ENCODE measurements around the gene INSRR. TPM values are rescaled to one million over a fixed set of nuclear protein-coding genes. Genes with fewer than 3 reads are reported as not detected.

INSRR gene
- total and polyA plus RNA-seq, 9 of the 15 experiments (the other 6 are each of a cell fraction or from before 2014, with no cell fraction given), result 0.03 to 0.18 (median 0.06) TPM; not detected in 3

DNA sequence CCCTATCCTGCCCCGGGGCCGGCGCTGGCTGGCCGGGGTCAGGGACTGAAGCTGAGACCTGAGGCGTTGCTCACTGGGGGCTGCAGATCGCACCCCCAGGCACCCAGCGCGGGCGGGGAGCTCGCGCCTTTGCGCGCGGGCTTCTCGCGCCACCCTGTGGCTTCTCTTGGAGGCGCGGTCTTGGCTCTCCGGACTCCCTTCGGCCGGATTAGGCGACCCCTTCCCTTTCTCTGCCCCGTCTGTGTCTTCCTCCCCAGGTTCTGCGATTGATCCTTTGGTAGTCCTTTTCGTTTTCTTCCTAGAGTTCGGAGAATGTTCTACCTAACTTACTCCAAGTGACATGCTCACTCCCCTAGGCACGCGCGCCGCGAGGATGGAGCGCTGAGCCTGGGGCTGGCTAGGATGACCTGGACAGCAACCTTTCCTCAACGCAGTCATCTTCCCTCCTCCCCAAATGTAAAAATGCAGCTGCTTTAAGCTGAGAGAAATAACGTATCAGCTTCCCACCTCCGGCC lies 1.3 kb upstream of the INSRR start (continued):
- TF ChIP-seq MEF2A (IDR thresholded peaks at IDR 0.05; ENCODE audit: control insufficient read depth, low read depth, low read length) (no peak), PHF8 (IDR thresholded peaks at IDR 0.05; ENCODE audit: borderline replicate concordance, low read length) (no peak), MEIS2 (IDR thresholded peaks at IDR 0.05; ENCODE audit: partially characterized antibody) (no peak), SETDB1 (IDR thresholded peaks at IDR 0.05; ENCODE audit: low read length) (no peak), ZNF780A (CRISPR knock-in tag; IDR thresholded peaks at IDR 0.05) (no peak), RBM34 (IDR thresholded peaks at IDR 0.05; ENCODE audit: borderline replicate concordance, insufficient read depth, low read length) (no peak), RUNX1 (IDR thresholded peaks at IDR 0.05; ENCODE audit: low read depth) (no peak), POLR2A (conservative IDR thresholded peaks at IDR 0.05) (no peak), POLR2G (IDR thresholded peaks at IDR 0.05; ENCODE audit: low read depth, low read length) (no peak; the same call in 1 of the 2 replicates), KLF16 (IDR thresholded peaks at IDR 0.05) (no peak; the same call in 1 of the 2 replicates), NR2C2 (CRISPR knock-in tag; IDR thresholded peaks at IDR 0.05) (no peak), NR2C2 (tag; IDR thresholded peaks at IDR 0.05) (no peak; the same call in 1 of the 2 replicates), TARDBP (IDR thresholded peaks at IDR 0.05) (no peak), KDM1A (IDR thresholded peaks at IDR 0.05) (no peak; a peak in 1 of 4 replicates), THRAP3 (IDR thresholded peaks at IDR 0.05; ENCODE audit: borderline replicate concordance) (no peak), ZNF830 (CRISPR knock-in tag; IDR thresholded peaks at IDR 0.05) (no peak), PPARD (CRISPR knock-in tag; IDR thresholded peaks at IDR 0.05) (no peak), HOXB6 (CRISPR knock-in tag; IDR thresholded peaks at IDR 0.05; ENCODE audit: borderline replicate concordance) (no peak), SUPT5H (IDR thresholded peaks at IDR 0.05) (no peak), TAF9B (IDR thresholded peaks at IDR 0.05; ENCODE audit: partially characterized antibody) (no peak), ZNF253 (CRISPR knock-in tag; conservative IDR thresholded peaks at IDR 0.05) (no peak), HNRNPL (IDR thresholded peaks at IDR 0.05; ENCODE audit: low read depth, low read length) (no peak)
- TF ChIP-seq, protein P1, sequence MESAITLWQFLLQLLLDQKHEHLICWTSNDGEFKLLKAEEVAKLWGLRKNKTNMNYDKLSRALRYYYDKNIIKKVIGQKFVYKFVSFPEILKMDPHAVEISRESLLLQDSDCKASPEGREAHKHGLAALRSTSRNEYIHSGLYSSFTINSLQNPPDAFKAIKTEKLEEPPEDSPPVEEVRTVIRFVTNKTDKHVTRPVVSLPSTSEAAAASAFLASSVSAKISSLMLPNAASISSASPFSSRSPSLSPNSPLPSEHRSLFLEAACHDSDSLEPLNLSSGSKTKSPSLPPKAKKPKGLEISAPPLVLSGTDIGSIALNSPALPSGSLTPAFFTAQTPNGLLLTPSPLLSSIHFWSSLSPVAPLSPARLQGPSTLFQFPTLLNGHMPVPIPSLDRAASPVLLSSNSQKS (CRISPR knock-in tag; IDR thresholded peaks at IDR 0.05), result no peak
- TF ChIP-seq, protein P2, sequence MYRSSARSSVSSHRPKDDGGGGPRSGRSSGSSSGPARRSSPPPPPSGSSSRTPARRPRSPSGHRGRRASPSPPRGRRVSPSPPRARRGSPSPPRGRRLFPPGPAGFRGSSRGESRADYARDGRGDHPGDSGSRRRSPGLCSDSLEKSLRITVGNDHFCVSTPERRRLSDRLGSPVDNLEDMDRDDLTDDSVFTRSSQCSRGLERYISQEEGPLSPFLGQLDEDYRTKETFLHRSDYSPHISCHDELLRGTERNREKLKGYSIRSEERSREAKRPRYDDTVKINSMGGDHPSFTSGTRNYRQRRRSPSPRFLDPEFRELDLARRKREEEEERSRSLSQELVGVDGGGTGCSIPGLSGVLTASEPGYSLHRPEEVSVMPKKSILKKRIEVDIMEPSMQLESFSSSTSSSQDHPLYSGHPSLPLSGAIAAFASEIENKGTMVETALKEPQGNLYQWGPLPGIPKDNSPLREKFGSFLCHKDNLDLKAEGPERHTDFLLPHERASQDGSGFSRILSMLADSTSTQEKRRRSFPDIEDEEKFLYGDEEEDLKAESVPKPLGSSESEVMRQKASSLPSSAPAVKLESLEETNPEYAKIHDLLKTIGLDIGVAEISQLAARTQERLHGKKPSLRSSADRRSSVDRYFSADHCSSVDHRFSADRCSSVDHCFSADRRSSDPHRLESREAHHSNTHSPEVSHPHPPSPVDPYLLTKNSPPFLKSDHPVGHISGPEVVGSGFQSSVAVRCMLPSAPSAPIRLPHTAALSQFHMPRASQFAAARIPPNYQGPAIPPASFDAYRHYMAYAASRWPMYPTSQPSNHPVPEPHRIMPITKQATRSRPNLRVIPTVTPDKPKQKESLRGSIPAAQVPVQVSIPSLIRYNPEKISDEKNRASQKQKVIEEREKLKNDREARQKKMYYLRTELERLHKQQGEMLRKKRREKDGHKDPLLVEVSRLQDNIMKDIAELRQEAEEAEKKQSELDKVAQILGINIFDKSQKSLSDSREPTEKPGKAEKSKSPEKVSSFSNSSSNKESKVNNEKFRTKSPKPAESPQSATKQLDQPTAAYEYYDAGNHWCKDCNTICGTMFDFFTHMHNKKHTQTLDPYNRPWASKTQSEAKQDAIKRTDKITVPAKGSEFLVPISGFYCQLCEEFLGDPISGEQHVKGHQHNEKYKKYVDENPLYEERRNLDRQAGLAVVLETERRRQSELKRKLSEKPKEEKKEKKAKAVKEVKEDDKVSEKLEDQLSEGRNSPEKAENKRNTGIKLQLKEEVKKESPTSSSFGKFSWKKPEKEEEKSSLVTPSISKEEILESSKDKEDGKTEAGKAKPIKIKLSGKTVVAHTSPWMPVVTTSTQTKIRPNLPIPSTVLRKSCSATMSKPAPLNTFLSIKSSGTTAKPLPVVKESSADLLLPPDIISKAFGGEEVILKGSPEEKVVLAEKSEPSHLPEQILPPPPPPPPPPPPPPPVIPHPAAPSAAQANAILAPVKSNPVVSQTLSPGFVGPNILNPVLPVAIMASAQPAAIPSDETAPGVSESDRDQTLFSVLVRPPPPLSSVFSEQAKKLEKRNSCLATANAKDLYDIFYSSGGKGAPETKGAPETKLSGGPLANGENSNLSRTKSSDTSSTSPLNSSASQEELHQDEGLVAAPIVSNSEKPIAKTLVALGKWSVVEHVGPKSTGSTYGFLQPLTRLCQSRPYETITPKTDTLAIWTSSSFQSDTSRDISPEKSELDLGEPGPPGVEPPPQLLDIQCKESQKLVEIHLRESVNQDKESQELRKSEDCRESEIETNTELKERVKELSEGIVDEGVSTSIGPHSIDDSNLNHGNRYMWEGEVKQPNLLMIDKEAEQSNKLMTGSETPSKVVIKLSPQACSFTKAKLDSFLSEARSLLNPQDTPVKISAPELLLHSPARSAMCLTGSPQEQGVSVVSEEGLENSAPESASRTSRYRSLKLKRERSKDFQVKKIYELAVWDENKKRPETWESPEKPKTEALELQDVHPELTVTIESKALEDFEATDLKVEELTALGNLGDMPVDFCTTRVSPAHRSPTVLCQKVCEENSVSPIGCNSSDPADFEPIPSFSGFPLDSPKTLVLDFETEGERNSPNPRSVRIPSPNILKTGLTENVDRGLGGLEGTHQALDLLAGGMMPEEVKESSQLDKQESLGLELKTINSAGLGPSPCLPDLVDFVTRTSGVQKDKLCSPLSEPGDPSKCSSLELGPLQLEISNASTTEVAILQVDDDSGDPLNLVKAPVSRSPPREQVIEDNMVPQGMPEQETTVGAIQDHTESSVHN (IDR thresholded peaks at IDR 0.05; ENCODE audit: borderline replicate concordance in 1 of 2, low read depth in 1 of 2), result no peak

Data from K562 (cell line).